ENCODE results near the gene CCDC50.

CCDC50 gene

DNA sequence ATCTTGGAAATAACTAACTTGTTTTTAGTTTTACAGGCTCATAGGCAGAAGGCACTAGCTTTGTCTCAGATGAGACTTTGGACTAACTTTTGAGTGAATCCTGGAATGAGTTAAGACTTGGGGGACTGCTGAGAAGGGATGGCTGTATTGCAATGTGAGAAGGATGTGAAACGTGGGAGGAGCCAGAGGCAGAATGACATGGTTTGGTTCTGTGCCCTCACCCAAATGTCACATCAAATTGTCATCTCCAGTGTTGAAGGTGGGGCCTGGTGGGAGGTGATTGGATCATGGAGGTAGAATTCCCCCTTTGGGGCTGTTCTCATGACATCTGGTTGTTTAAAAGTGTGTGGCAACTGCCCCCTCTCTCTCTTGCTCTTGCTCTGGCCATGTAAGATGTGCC is 28.8 kb upstream of the CCDC50 start:
- Histone ChIP-seq H2AFZ (ENCODE audit: low read length, unreplicated experiment) (no peak overlapping the region), H3K4me3 (ENCODE audit: low read depth, low read length) (no peak overlapping the region), H3K4me1 (ENCODE audit: control insufficient read depth, insufficient read depth, low read length, unreplicated experiment) (no peaks in the 10 kb centered on the region)

DNA sequence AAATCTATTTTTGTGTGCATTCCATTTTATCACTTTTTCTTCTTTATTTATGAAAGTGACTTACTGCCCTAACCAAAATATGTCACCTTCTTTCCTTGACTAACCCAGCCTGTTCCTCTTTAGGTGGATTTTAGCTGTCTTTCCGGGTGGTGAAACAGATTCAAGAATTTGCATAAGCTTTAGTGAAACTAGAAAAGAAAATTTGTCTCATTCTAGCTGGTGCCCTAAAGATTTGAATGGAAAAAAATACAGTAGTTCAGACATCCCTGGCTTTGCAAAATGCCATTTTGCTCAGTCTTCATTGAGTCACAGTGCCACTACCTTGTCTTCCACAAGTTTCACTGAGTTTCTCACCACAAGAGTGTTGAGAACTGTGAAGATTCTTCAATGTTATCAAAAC is 28.2 kb upstream of the CCDC50 start:
- Histone ChIP-seq H3K4me1 (ENCODE audit: control insufficient read depth, insufficient read depth, low read length, unreplicated experiment) (no peaks in the 10 kb centered on the region), H3K36me3 (ENCODE audit: insufficient read depth, low read length) (no peaks in the 10 kb centered on the region), H2AFZ (ENCODE audit: low read length, unreplicated experiment) (no peak overlapping the region), H3K27ac (ENCODE audit: low read depth, low read length) (no peak overlapping the region), H3K79me2 (ENCODE audit: control insufficient read depth, insufficient read depth, low read length, unreplicated experiment) (no peaks in the 10 kb centered on the region), H3K27me3 (ENCODE audit: insufficient read depth, low read length) (no peaks in the 10 kb centered on the region), H3K4me3 (ENCODE audit: low read depth, low read length) (no peak overlapping the region)

More for the DNA sequence above, 28.8 kb upstream of the CCDC50 start:
- Histone ChIP-seq H3K36me3 (ENCODE audit: insufficient read depth, low read length) (no peaks in the 10 kb centered on the region), H3K27me3 (ENCODE audit: insufficient read depth, low read length) (no peaks in the 10 kb centered on the region), H3K79me2 (ENCODE audit: control insufficient read depth, insufficient read depth, low read length, unreplicated experiment) (no peaks in the 10 kb centered on the region), H3K27ac (ENCODE audit: low read depth, low read length) (no peak overlapping the region)

DNA sequence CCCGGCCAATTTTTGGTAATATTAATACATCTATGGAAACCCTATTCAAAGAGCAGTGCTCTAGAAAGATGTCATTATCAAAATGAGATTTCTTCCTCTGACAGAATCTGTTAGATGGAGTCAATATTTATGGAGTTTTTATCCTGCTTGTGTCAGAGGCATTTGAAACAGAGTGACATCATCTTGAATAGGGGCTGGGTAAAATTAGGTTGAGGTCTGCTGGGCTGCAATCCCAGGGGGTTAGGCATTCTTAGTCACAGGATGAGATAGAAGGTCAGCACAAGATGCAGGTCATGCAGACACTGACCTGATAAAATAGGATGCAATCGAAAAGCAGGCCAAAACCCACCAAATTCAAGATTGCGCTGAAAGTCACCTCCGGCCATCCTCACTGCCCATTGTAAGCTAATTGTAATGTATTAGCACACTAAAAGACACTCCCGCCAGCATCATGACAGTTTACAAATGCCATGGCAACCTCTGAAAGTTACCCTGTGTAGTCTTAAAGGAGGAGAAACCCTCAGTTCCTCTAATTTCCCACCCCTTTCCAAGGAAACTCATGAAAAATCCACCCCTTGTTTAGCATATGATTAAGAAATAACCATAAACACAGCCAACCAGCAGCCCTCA is 27.3 kb upstream of the CCDC50 start:
- Histone ChIP-seq H3K27me3 (ENCODE audit: insufficient read depth, low read length) (no peaks in the 10 kb centered on the region), H3K27ac (ENCODE audit: low read depth, low read length) (no peak overlapping the region), H3K36me3 (ENCODE audit: insufficient read depth, low read length) (no peaks in the 10 kb centered on the region), H3K4me3 (ENCODE audit: low read depth, low read length) (no peak overlapping the region), H2AFZ (ENCODE audit: low read length, unreplicated experiment) (no peak overlapping the region), H3K4me1 (ENCODE audit: control insufficient read depth, insufficient read depth, low read length, unreplicated experiment) (no peaks in the 10 kb centered on the region), H3K79me2 (ENCODE audit: control insufficient read depth, insufficient read depth, low read length, unreplicated experiment) (no peaks in the 10 kb centered on the region)

DNA sequence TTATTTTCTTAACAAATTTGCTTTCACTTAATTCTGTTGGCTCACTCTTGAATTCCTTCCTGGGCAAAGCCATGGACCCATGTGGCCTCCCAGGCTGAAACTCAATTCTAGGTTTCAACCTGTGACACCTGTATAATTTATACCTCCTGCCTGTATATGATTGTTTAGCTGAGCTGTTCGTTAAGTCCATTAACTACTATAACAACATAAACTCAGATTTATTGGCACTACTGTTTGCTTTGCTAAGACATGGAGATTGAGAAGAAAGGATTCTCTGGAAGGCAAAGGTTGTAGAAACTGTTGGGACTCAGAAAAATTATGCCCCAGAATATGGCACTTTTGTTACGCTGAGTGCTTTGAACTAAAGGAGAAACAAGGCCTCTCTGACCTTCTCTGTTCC is 26.7 kb upstream of the CCDC50 start:
- H3K79me2 ChIP-seq (ENCODE audit: control insufficient read depth, insufficient read depth, low read length, unreplicated experiment), result no peaks in the 10 kb centered on the region
- no peak overlapping the region for H3K27ac ChIP-seq (ENCODE audit: low read depth, low read length)
- no peaks in the 10 kb centered on the region for H3K36me3 ChIP-seq (ENCODE audit: insufficient read depth, low read length)
- H2AFZ ChIP-seq (ENCODE audit: low read length, unreplicated experiment), result no peak overlapping the region
- no peaks in the 10 kb centered on the region for H3K27me3 ChIP-seq (ENCODE audit: insufficient read depth, low read length)
- H3K4me1 ChIP-seq (ENCODE audit: control insufficient read depth, insufficient read depth, low read length, unreplicated experiment), result no peaks in the 10 kb centered on the region
- H3K4me3 ChIP-seq (ENCODE audit: low read depth, low read length), result no peak overlapping the region

DNA sequence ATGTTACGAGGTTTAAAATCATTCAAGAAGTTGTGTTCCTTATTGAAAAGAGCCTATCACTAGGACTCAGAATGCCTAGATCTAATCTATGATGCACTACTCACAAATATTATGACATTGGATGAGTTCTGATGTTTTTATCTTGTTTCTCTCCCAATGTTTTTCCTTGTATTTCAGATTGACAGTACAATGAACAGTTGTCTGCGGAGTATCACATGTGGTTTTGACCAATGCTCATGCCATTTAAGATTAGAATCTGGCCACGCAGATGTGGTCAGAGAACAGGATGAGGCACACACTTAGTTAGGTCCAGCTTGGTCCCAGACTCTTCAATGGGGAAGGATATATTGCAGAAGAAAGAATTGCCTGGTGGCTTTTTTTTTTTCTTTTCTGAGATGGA is 25.6 kb upstream of the CCDC50 start:
- Histone ChIP-seq H3K27ac (ENCODE audit: low read depth, low read length) (no peak overlapping the region), H2AFZ (ENCODE audit: low read length, unreplicated experiment) (no peak overlapping the region), H3K4me1 (ENCODE audit: control insufficient read depth, insufficient read depth, low read length, unreplicated experiment) (no peaks in the 10 kb centered on the region), H3K36me3 (ENCODE audit: insufficient read depth, low read length) (no peaks in the 10 kb centered on the region), H3K27me3 (ENCODE audit: insufficient read depth, low read length) (no peaks in the 10 kb centered on the region), H3K79me2 (ENCODE audit: control insufficient read depth, insufficient read depth, low read length, unreplicated experiment) (no peaks in the 10 kb centered on the region), H3K4me3 (ENCODE audit: low read depth, low read length) (no peak overlapping the region)

DNA sequence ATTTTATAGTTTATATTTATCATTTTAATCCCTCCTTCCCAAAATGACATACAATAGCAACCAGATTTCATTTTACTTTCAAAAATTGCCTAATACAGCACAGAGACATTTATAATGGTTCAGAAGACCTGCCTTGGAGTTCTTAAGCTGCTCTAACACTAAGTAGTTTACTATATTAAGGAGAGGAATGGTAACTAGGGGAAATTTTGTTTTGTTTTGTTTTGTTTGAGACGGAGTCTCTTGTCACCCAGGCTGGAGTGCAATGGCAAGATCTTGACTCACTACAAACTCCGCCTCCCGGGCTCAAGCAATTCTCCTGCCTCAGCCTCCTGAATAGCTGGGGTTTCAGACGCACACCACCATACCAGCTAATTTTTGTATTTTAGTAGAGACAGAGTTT is 22.8 kb upstream of the CCDC50 start:
- Histone ChIP-seq H3K4me3 (ENCODE audit: low read depth, low read length) (no peak overlapping the region), H2AFZ (ENCODE audit: low read length, unreplicated experiment) (no peak overlapping the region), H3K4me1 (ENCODE audit: control insufficient read depth, insufficient read depth, low read length, unreplicated experiment) (no peaks in the 10 kb centered on the region), H3K27ac (ENCODE audit: low read depth, low read length) (no peak overlapping the region), H3K27me3 (ENCODE audit: insufficient read depth, low read length) (no peaks in the 10 kb centered on the region), H3K36me3 (ENCODE audit: insufficient read depth, low read length) (no peaks in the 10 kb centered on the region), H3K79me2 (ENCODE audit: control insufficient read depth, insufficient read depth, low read length, unreplicated experiment) (no peaks in the 10 kb centered on the region)

DNA sequence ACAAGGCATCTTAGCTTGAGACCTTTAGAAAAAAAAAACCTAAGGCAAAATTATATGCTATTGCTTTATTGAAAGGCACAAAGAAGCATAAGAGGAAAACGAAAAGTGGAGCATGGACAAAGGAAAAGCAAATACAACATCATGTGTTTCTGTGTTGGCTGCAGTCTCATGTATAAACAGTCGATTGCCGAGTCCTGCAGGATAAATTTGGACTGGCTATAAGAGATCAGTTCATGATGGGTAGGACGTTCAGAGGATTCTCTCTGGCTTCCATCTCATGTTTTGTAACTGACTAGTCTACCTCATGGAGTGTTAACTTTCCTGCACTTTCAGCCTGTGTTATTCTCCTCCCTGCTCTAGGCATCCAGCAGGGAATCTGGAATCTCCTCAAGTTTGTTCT is 21.9 kb upstream of the CCDC50 start:
- Histone ChIP-seq H3K4me3 (ENCODE audit: low read depth, low read length) (no peak overlapping the region), H2AFZ (ENCODE audit: low read length, unreplicated experiment) (no peak overlapping the region), H3K4me1 (ENCODE audit: control insufficient read depth, insufficient read depth, low read length, unreplicated experiment) (no peaks in the 10 kb centered on the region), H3K27ac (ENCODE audit: low read depth, low read length) (no peak overlapping the region), H3K27me3 (ENCODE audit: insufficient read depth, low read length) (no peaks in the 10 kb centered on the region), H3K79me2 (ENCODE audit: control insufficient read depth, insufficient read depth, low read length, unreplicated experiment) (no peaks in the 10 kb centered on the region), H3K36me3 (ENCODE audit: insufficient read depth, low read length) (no peaks in the 10 kb centered on the region)

DNA sequence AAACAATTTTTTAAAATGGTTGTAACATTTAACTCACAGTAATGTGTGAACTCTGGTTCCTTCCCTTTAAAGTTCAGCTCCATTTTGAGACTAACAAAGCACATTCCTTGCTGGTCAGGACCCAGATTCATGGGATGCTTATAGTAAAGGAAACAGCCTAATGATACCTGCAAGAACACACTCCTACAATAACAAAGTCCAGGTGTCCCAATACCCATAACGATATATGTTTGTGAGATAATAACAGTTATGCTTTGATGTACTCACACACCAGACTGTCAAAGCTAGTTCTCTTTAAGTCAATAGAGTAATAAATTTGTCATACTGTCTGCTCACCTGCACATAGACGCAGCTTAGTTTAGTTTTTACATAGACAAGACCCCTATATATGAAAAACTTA is 15.9 kb upstream of the CCDC50 start:
- Histone ChIP-seq H3K27me3 (ENCODE audit: insufficient read depth, low read length) (no peaks in the 10 kb centered on the region), H3K79me2 (ENCODE audit: control insufficient read depth, insufficient read depth, low read length, unreplicated experiment) (no peaks in the 10 kb centered on the region), H3K36me3 (ENCODE audit: insufficient read depth, low read length) (no peaks in the 10 kb centered on the region), H2AFZ (ENCODE audit: low read length, unreplicated experiment) (no peak overlapping the region), H3K4me3 (ENCODE audit: low read depth, low read length) (no peak overlapping the region), H3K27ac (ENCODE audit: low read depth, low read length) (no peak overlapping the region), H3K4me1 (ENCODE audit: control insufficient read depth, insufficient read depth, low read length, unreplicated experiment) (no peaks in the 10 kb centered on the region)

DNA sequence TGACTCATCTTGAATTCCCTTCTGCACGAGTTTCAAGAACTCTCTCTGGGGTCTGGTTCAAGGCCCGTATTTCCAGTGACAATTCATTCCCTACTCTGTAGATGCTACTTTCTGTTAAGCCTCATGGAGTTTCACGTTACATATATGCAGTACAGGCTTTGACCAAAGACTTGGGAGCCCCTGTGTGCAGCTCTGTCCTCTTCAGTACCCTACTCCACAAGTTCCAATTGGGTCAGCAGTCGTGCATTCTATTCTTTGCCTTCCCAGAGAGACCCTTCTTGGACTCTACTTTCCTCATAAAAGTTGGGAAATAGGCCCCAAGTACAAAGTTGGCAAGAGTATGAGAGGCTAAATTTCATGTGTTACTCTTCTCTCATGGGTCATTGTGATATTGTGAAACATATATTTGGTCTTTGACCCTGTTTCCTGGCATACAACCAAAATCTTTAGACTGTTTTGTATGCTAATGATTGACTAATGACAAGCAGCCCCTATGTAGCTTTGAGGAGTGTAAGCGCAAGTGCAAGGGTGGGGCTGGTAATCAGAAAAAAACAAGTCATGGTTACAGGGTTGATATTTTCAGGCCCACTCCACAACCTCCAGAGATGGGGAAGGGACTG is 15.0 kb upstream of the CCDC50 start:
- Histone ChIP-seq H3K36me3 (ENCODE audit: insufficient read depth, low read length) (no peaks in the 10 kb centered on the region), H3K79me2 (ENCODE audit: control insufficient read depth, insufficient read depth, low read length, unreplicated experiment) (no peaks in the 10 kb centered on the region), H3K27ac (ENCODE audit: low read depth, low read length) (no peak overlapping the region), H2AFZ (ENCODE audit: low read length, unreplicated experiment) (no peak overlapping the region), H3K4me1 (ENCODE audit: control insufficient read depth, insufficient read depth, low read length, unreplicated experiment) (no peaks in the 10 kb centered on the region), H3K27me3 (ENCODE audit: insufficient read depth, low read length) (no peaks in the 10 kb centered on the region), H3K4me3 (ENCODE audit: low read depth, low read length) (no peak overlapping the region)

DNA sequence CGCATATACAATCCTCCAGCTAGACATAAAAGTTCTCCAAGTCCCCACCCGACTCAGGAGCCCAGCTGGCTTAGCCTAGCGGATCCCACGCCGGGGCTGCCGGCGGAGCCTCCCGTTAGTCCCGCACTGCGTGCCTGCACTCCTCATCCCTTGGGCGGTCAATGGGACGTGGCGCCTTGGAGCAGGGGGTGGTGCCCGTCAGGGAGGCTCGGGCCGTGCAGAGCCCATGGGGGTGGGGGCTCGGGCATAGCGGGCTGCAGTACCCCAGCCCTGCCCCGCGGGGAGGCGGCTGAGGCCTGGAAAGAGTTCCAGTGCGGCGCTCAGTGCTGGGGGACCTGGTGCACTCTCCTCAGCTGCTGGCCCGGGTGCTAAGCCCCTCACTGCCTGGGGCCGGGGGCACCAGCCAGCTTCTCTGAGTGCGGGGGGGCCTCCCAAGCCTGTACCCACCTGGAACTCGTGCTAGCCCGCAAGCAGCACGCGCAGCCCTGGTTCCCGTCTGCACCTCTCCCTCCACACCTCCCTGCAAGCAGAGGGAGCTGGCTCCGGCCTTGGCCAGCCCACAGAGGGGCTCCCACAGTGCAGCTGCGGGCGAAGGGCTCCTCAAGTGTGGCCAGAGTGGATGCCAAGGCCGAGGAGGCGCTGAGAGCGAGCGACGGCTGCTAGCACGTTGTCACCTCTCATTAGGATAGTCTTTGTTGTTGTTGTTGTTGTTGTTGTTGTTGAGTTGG is 12.2 kb upstream of the CCDC50 start:
- Histone ChIP-seq H3K27me3 (ENCODE audit: insufficient read depth, low read length) (no peaks in the 10 kb centered on the region), H3K4me1 (ENCODE audit: control insufficient read depth, insufficient read depth, low read length, unreplicated experiment) (no peaks in the 10 kb centered on the region), H2AFZ (ENCODE audit: low read length, unreplicated experiment) (no peak overlapping the region), H3K4me3 (ENCODE audit: low read depth, low read length) (no peak overlapping the region), H3K27ac (ENCODE audit: low read depth, low read length) (no peak overlapping the region), H3K79me2 (ENCODE audit: control insufficient read depth, insufficient read depth, low read length, unreplicated experiment) (no peaks in the 10 kb centered on the region), H3K36me3 (ENCODE audit: insufficient read depth, low read length) (no peaks in the 10 kb centered on the region)

DNA sequence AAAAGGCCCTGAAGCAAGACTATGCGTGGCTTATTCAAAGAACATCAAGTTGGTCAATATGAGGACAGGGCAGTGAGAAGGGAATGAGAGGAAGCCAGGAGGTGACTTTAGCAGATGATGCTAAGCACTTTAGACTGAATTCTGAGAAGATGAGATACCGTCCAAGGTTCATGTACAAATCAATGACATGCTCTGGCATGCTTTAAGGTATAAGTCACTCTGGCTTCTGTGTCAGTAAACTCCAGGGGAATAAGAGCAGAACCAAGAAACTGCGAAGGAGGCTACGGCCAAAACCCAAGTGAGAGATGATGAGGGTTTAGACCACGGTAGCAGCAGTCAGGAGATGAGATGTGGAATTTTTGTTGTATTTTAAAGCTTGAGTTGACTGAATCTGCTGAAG is 8.9 kb upstream of the CCDC50 start:
- no peaks in the 10 kb centered on the region for H3K36me3 ChIP-seq (ENCODE audit: insufficient read depth, low read length)
- no peak overlapping the region for H3K27ac ChIP-seq (ENCODE audit: low read depth, low read length)
- no peaks in the 10 kb centered on the region for H3K27me3 ChIP-seq (ENCODE audit: insufficient read depth, low read length)
- H3K4me3 ChIP-seq (ENCODE audit: low read depth, low read length), result no peak overlapping the region
- no peaks in the 10 kb centered on the region for H3K4me1 ChIP-seq (ENCODE audit: control insufficient read depth, insufficient read depth, low read length, unreplicated experiment)
- H3K79me2 ChIP-seq (ENCODE audit: control insufficient read depth, insufficient read depth, low read length, unreplicated experiment), result no peaks in the 10 kb centered on the region
- no peak overlapping the region for H2AFZ ChIP-seq (ENCODE audit: low read length, unreplicated experiment)

All from ACC112 (cell line).